Keratinocyte (primary cell): ENCODE measurements around the gene C20orf204. TPM values are rescaled to one million over a fixed set of nuclear protein-coding genes. Genes with fewer than 3 reads are reported as not detected.

ENCODE experiments used
- DNase-seq: peaks from one replicate; pipeline ENCODE4 v3.0.0-alpha.2; 2011; ENCODE audit warnings: low read depth, missing footprints, low spot score
- FAIRE-seq: peaks from 2 replicates; lab custom pipeline; 2011; peaks lifted over from hg19 to GRCh38; lab: Jason Lieb, UNC
- H2AFZ ChIP-seq: 2 replicates; pipeline ENCODE4 v1.6.0; 2012; ENCODE audit warnings: low read length, control low read depth, inconsistent platforms; ENCODE audit not compliant: control insufficient read depth
- H3K27ac ChIP-seq: 2 replicates; pipeline ENCODE4 v1.5.1; 2011; ENCODE audit warnings: low read length; ENCODE audit not compliant: control insufficient read depth, insufficient read depth
- H3K27me3 ChIP-seq: 3 replicates; pipeline ENCODE4 v1.6.0; 2011; ENCODE audit warnings: low read length; ENCODE audit not compliant: control insufficient read depth, insufficient read depth; ENCODE audit errors: extremely low read depth
- H3K36me3 ChIP-seq, 2 experiments: 2 replicates in 1 of 2; 3 replicates in 1 of 2; pipeline ENCODE4 v1.5.1; 2011; ENCODE audit warnings: low read length in 2 of 2, mild to moderate bottlenecking in 1 of 2; ENCODE audit not compliant: control insufficient read depth in 2 of 2, insufficient read depth in 2 of 2; ENCODE audit errors: extremely low read depth in 1 of 2
- H3K4me1 ChIP-seq: 3 replicates; pipeline ENCODE4 v1.5.1; 2011; ENCODE audit warnings: low read length; ENCODE audit not compliant: control insufficient read depth, insufficient read depth; ENCODE audit errors: extremely low read depth
- H3K4me2 ChIP-seq: 3 replicates; pipeline ENCODE4 v1.6.0; 2011; ENCODE audit warnings: low read depth, low read length; ENCODE audit not compliant: control insufficient read depth, insufficient read depth; ENCODE audit errors: extremely low read depth
- H3K4me3 ChIP-seq, 3 experiments: fragments of 200-600 bp in 1 of 3; sonication (generic) in 1 of 3; 2 replicates in 2 of 3; 3 replicates in 1 of 3; pipeline ENCODE4 v1.5.1; 2011 to 2016; ENCODE audit warnings: low read length in 3 of 3, mild to moderate bottlenecking in 3 of 3, control low read depth in 2 of 3, inconsistent platforms in 1 of 3, low read depth in 1 of 3, mixed read lengths in 1 of 3, mixed run types in 1 of 3, moderate library complexity in 1 of 3; ENCODE audit not compliant: control insufficient read depth in 2 of 3, insufficient read depth in 2 of 3; ENCODE audit errors: extremely low read depth in 1 of 3
- H3K79me2 ChIP-seq: 2 replicates; pipeline ENCODE4 v1.6.0; 2012; ENCODE audit warnings: low read length; ENCODE audit not compliant: control insufficient read depth, insufficient read depth
- H3K9ac ChIP-seq: 3 replicates; pipeline ENCODE4 v1.6.0; 2011; ENCODE audit warnings: low read length; ENCODE audit not compliant: control insufficient read depth, insufficient read depth; ENCODE audit errors: extremely low read depth
- H3K9me1 ChIP-seq: 3 replicates; pipeline ENCODE4 v1.6.0; 2011; ENCODE audit warnings: low read length; ENCODE audit not compliant: control insufficient read depth, insufficient read depth; ENCODE audit errors: extremely low read depth
- H3K9me3 ChIP-seq: 2 replicates; pipeline ENCODE4 v1.5.1; 2012; ENCODE audit warnings: low read depth, low read length; ENCODE audit not compliant: control insufficient read depth
- H4K20me1 ChIP-seq: 3 replicates; pipeline ENCODE4 v1.6.0; 2011; ENCODE audit warnings: low read length; ENCODE audit not compliant: control insufficient read depth, insufficient read depth; ENCODE audit errors: extremely low read depth
- CTCF ChIP-seq, 3 experiments: IDR thresholded peaks in 1 of 3; conservative IDR thresholded peaks in 1 of 3; optimal IDR thresholded peaks in 1 of 3; 2 replicates in 2 of 3; 3 replicates in 1 of 3; pipeline versions ENCODE3 to v1.5.1; 2011; ENCODE audit warnings: low read length in 3 of 3, mild to moderate bottlenecking in 3 of 3, moderate library complexity in 2 of 3, control low read depth in 1 of 3, inconsistent platforms in 1 of 3; ENCODE audit not compliant: insufficient read depth in 2 of 3; ENCODE audit errors: extremely low read depth in 1 of 3
- EZH2 ChIP-seq: IDR thresholded peaks from one replicate; pipeline ENCODE4 v1.6.1; 2012; ENCODE audit warnings: inconsistent platforms, mild to moderate bottlenecking, low read length, moderate library complexity
- dilution Hi-C: fragments of 300-500 bp; cut with MboI; formaldehyde crosslinking; loops from one replicate; pipeline ENCODE4 v1.7.0; 2020; ENCODE audit warnings: low sequenced_read_pairs; ENCODE audit not compliant: extremely low pct_ligation_motif_present
- polyA plus RNA-seq, 5 experiments: library from polyadenylated mRNA; depleted of rRNA in 3 of 5; stranded (reverse) in 3 of 5; stranded (forward) in 1 of 5; unstranded in 1 of 5; fragments of >200 nt; gene quantifications; 1 replicate in 1 of 5; 2 replicates in 3 of 5; 3 replicates in 1 of 5; pipeline versions ENCODE4 v1.2.1 to v1.2.3, GENCODE V29; 2011 to 2012; ENCODE audit warnings: missing spikeins in 2 of 5, low read depth in 1 of 5, low replicate concordance in 1 of 5

The C20orf204 gene
- polyA plus RNA-seq, 1 donor (not counting 4 experiments of a cell fraction or from before 2014, with no cell fraction given): 0.08 TPM

DNA sequence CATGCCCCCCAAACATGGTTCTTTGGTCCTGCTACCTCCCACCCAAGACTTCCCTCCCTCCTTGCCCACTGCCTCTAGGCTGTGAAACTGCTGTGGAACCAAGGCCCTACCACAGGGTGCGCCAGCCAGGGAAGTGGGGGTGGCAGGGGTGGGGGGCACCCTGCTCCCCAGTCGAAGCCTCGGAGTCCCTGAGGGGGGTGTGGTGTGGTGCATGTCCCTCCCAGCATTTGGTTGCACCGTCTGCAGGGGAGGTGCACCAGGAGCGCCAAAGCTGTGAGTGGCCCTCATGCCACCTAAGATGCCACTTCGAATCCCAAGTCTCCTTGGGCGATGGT lies 41.5 kb downstream of the C20orf204 start:
- H3K9ac ChIP-seq: no peak overlapping the region
- no peak overlapping the region for H3K4me3 ChIP-seq
- dilution Hi-C loops: no loop called here
- peaks cover 0 to 6% of the 10 kb centered on the region in 2 experiments for H3K36me3 ChIP-seq
- TF ChIP-seq EZH2 (no peak), CTCF (optimal IDR thresholded peaks at IDR 0.05 in 1 of 3, IDR thresholded peaks at IDR 0.05 in 1 of 3, conservative IDR thresholded peaks at IDR 0.05 in 1 of 3; ENCODE audit: extremely low read depth in 1 of 3, insufficient read depth in 2 of 3, low read length in 3 of 3) (no peak)
- DNase-seq: no peak
- H3K9me3 ChIP-seq: no peaks in the 10 kb centered on the region
- FAIRE-seq: no peak
- no peak overlapping the region for H3K4me2 ChIP-seq
- no peak overlapping the region for H2AFZ ChIP-seq
- H4K20me1 ChIP-seq: no peaks in the 10 kb centered on the region
- H3K9me1 ChIP-seq: no peaks in the 10 kb centered on the region
- H3K27ac ChIP-seq: no peak overlapping the region
- H3K27me3 ChIP-seq: peaks cover 10% of the 10 kb centered on the region
- peaks cover 13% of the 10 kb centered on the region for H3K4me1 ChIP-seq
- H3K79me2 ChIP-seq: peaks cover 2% of the 10 kb centered on the region

GRCh38 chr20:64077876-64078551 lies 42.0 kb downstream of the C20orf204 start:
- Histone ChIP-seq H3K4me1 (peaks cover 15% of the 10 kb centered on the region), H2AFZ (no peak overlapping the region), H3K9me3 (no peaks in the 10 kb centered on the region), H3K79me2 (peaks cover 2% of the 10 kb centered on the region), H3K4me2 (peak overlapping the region; percentile 97), H3K27ac (no peak overlapping the region), H3K4me3 (peak overlapping the region; percentile 78 to 93 (median 79)), H3K27me3 (peaks cover 14% of the 10 kb centered on the region), H4K20me1 (no peaks in the 10 kb centered on the region), H3K36me3 (peaks cover 0 to 6% of the 10 kb centered on the region in 2 experiments), H3K9ac (peak overlapping the region; percentile 72), H3K9me1 (no peaks in the 10 kb centered on the region)
- dilution Hi-C loops: no loop called here
- FAIRE-seq (no peak), DNase-seq (no peak)
- no peak for TF ChIP-seq EZH2
- TF ChIP-seq CTCF (optimal IDR thresholded peaks at IDR 0.05 in 1 of 3, IDR thresholded peaks at IDR 0.05 in 1 of 3, conservative IDR thresholded peaks at IDR 0.05 in 1 of 3; ENCODE audit: extremely low read depth in 1 of 3, insufficient read depth in 2 of 3, low read length in 3 of 3): no peak
